ENCODE results near the gene IL18BP.

- TF ChIP-seq CTCF (IDR thresholded peaks at IDR 0.05) (no peak), EZH2 (IDR thresholded peaks at IDR 0.05; ENCODE audit: borderline replicate concordance, insufficient read depth, low read depth, low read length, poor library complexity, severe bottlenecking) (no peak)
These were observed 12.0 kb downstream of the IL18BP start for GRCh38 chr11:72010529-72011233.

Data from B cell (primary cell).